NT2/D1 (cell line): ENCODE data around the gene BLID.

Experiments
- SUZ12 ChIP-seq: IDR thresholded peaks from 2 replicates; pipeline ENCODE4 v1.6.1; 2011; ENCODE audit not compliant: insufficient read length, insufficient read depth; ENCODE audit errors: extremely low read depth
- YY1 ChIP-seq: IDR thresholded peaks from 2 replicates; pipeline ENCODE4 v1.6.1; 2011; ENCODE audit not compliant: insufficient read length, insufficient read depth
- ZNF274 ChIP-seq: IDR thresholded peaks from 2 replicates; pipeline ENCODE4 v1.6.1; 2011; ENCODE audit warnings: mild to moderate bottlenecking, low read depth, low read length

DNA sequence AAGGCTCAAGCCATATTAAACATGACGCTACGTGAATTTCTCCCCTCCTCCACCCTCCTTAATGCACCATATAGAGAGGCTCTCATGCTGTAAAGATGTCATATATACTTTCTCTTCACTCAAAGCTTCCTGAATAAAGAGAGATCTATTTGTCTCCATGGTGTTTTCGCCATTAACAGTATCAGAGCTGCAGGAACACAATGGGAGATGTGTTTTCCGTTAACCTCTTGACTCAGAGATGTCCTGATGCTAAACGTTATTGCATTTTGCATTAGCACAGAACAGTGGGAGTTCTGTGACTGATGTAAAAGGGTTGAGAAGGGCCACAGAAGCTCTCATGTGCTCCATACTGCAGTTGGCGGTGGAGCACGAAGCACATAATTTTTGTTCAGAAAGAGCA, 25.7 kb upstream of the BLID start:
- TF ChIP-seq YY1: no peak
- no peak for TF ChIP-seq ZNF274
- no peak for TF ChIP-seq SUZ12
